Osteocyte (in vitro differentiated cells): ENCODE measurements around the gene ATAD5. TPM values are rescaled to one million over a fixed set of nuclear protein-coding genes. Genes with fewer than 3 reads are reported as not detected.
"Not testable (repeated sequence)": the region's sequence is repeated elsewhere in the genome, so short reads cannot be mapped to it uniquely, and the experiment has no call there.

Source experiments
- DNase-seq: peaks from one replicate; pipeline ENCODE4 v3.0.0; 2021; ENCODE audit warnings: mixed read lengths; ENCODE audit not compliant: unreplicated experiment; ENCODE audit errors: extremely low spot score
- H3K27ac Mint-ChIP-seq: one replicate; pipeline ENCODE4 v1.8.0; 2021; ENCODE audit warnings: mild to moderate bottlenecking, mixed read lengths; ENCODE audit not compliant: unreplicated experiment
- H3K27me3 Mint-ChIP-seq: one replicate; pipeline ENCODE4 v1.8.0; 2021; ENCODE audit warnings: mixed read lengths; ENCODE audit not compliant: unreplicated experiment
- H3K36me3 Mint-ChIP-seq: one replicate; pipeline ENCODE4 v1.8.0; 2021; ENCODE audit warnings: mixed read lengths; ENCODE audit not compliant: unreplicated experiment
- H3K4me1 Mint-ChIP-seq: one replicate; pipeline ENCODE4 v1.8.0; 2021; ENCODE audit warnings: mixed read lengths; ENCODE audit not compliant: unreplicated experiment
- H3K4me3 Mint-ChIP-seq: one replicate; pipeline ENCODE4 v1.8.0; 2021; ENCODE audit warnings: mild to moderate bottlenecking, moderate library complexity, mixed read lengths; ENCODE audit not compliant: unreplicated experiment
- H3K9me3 Mint-ChIP-seq: one replicate; pipeline ENCODE4 v1.8.0; 2021; ENCODE audit warnings: mixed read lengths; ENCODE audit not compliant: unreplicated experiment
- CTCF ChIP-seq: fragments of 200-600 bp; sonication (generic); IDR thresholded peaks from 2 replicates; pipeline ENCODE4 v1.5.0; 2021; ENCODE audit warnings: antibody characterized with exemption, mild to moderate bottlenecking, moderate library complexity
- total RNA-seq: library from RNA; stranded (reverse); gene quantifications from 2 replicates; pipeline ENCODE4 v1.2.1, GENCODE V29; 2021

ATAD5 gene
- total RNA-seq, 1 donor from 2014 or later = 3.0 TPM

- no peaks in the 10 kb centered on the region for H3K27me3 Mint-ChIP-seq
- H3K4me1 Mint-ChIP-seq = peaks cover 4% of the 10 kb centered on the region
- no peaks in the 10 kb centered on the region for H3K9me3 Mint-ChIP-seq
- DNase-seq = no peak
- no peaks in the 10 kb centered on the region for H3K36me3 Mint-ChIP-seq
- H3K27ac Mint-ChIP-seq = no peak overlapping the region
- no peak overlapping the region for H3K4me3 Mint-ChIP-seq
- TF ChIP-seq CTCF = no peak
These were observed 15.6 kb upstream of the ATAD5 start for GRCh38 chr17:30816165-30816564.

- no peak for TF ChIP-seq CTCF
- Mint-ChIP-seq H3K27me3 (no peaks in the 10 kb centered on the region), H3K4me1 (peaks cover 24% of the 10 kb centered on the region), H3K9me3 (no peaks in the 10 kb centered on the region), H3K4me3 (no peak overlapping the region), H3K27ac (no peak overlapping the region), H3K36me3 (no peaks in the 10 kb centered on the region)
- no peak for DNase-seq
These were observed 11.6 kb upstream of the ATAD5 start for GRCh38 chr17:30819971-30820705.

GRCh38 chr17:30821871-30822723, 9.7 kb upstream of the ATAD5 start:
- TF ChIP-seq CTCF = no peak
- Mint-ChIP-seq H3K36me3 (no peaks in the 10 kb centered on the region), H3K4me3 (no peak overlapping the region), H3K27ac (peak overlapping the region; percentile 7), H3K4me1 (peaks cover 24% of the 10 kb centered on the region), H3K27me3 (no peaks in the 10 kb centered on the region), H3K9me3 (no peaks in the 10 kb centered on the region)
- no peak for DNase-seq

GRCh38 chr17:30822919-30823318, 8.8 kb upstream of the ATAD5 start:
- not testable (repeated sequence) for H3K36me3 Mint-ChIP-seq, H3K27me3 Mint-ChIP-seq, H3K27ac Mint-ChIP-seq, H3K4me3 Mint-ChIP-seq, DNase-seq, H3K9me3 Mint-ChIP-seq
- H3K4me1 Mint-ChIP-seq = peaks cover 24% of the 10 kb centered on the region

GRCh38 chr17:30823421-30823820, 8.3 kb upstream of the ATAD5 start:
- Mint-ChIP-seq H3K27me3 (no peaks in the 10 kb centered on the region), H3K36me3 (no peaks in the 10 kb centered on the region), H3K27ac (peak overlapping the region; percentile 94), H3K4me3 (peak overlapping the region; percentile 94), H3K4me1 (peaks cover 24% of the 10 kb centered on the region), H3K9me3 (no peaks in the 10 kb centered on the region)
- TF ChIP-seq CTCF = no peak
- DNase-seq = no peak
